Large intestine (tissue), 3 donors: ENCODE measurements around the gene GGA1. TPM values are rescaled to one million over a fixed set of nuclear protein-coding genes. Genes with fewer than 3 reads are reported as not detected.
"Not testable (repeated sequence)": the region's sequence is repeated elsewhere in the genome, so short reads cannot be mapped to it uniquely, and the experiment has no call there.

ENCODE experiments used
- DNase-seq, 2 donors: peaks; one replicate each; pipeline versions ENCODE4 v3.0.0 to v3.0.0-alpha.2; 2013
- H3K27ac ChIP-seq: one replicate; pipeline ENCODE4 v1.5.1; 2013; ENCODE audit warnings: low read length
- H3K27me3 ChIP-seq: 2 replicates; pipeline ENCODE4 v1.6.1; 2013; ENCODE audit warnings: low read length; ENCODE audit not compliant: control insufficient read depth, insufficient read depth
- H3K36me3 ChIP-seq: 2 replicates; pipeline ENCODE4 v1.6.1; 2013; ENCODE audit warnings: low read length; ENCODE audit not compliant: control insufficient read depth, insufficient read depth
- H3K4me1 ChIP-seq: one replicate; pipeline ENCODE4 v1.6.1; 2013; ENCODE audit warnings: low read length; ENCODE audit not compliant: control insufficient read depth, insufficient read depth
- H3K4me3 ChIP-seq: one replicate; pipeline ENCODE4 v1.5.1; 2013; ENCODE audit warnings: low read length
- H3K9me3 ChIP-seq: one replicate; pipeline ENCODE4 v1.6.1; 2013; ENCODE audit warnings: mild to moderate bottlenecking, low read depth, low read length, moderate library complexity; ENCODE audit not compliant: control insufficient read depth
- WGBS: methylation state at CpG from one replicate; pipeline ENCODE4 v1.1.5; 2013; ENCODE audit warnings: low lambda C conversion rate; ENCODE audit not compliant: insufficient coverage; 5-methylcytosine and 5-hydroxymethylcytosine counted together
- polyA plus RNA-seq: library from polyadenylated mRNA; unstranded; fragments of 120-200 nt; gene quantifications from one replicate; pipeline ENCODE4 v1.2.1, GENCODE V29; 2013

GGA1 gene
- polyA plus RNA-seq, 1 donor: 49.7 TPM

GRCh38 chr22:37607935-37608476 is 628 bp upstream of the GGA1 start:
- Histone ChIP-seq H3K36me3 (peaks cover 6% of the 10 kb centered on the region), H3K4me3 (peak overlapping the region; percentile 68), H3K9me3 (no peaks in the 10 kb centered on the region), H3K27ac (peak overlapping the region; percentile 96), H3K27me3 (no peaks in the 10 kb centered on the region), H3K4me1 (peaks cover 8% of the 10 kb centered on the region)
- no peak for DNase-seq
- no CpG with 5 or more reads among the region's 17 CpGs for WGBS

- Histone ChIP-seq H3K36me3 (peaks cover 12% of the 10 kb centered on the region), H3K27me3 (no peaks in the 10 kb centered on the region), H3K4me3 (peak overlapping the region; percentile 68), H3K27ac (peak overlapping the region; percentile 96), H3K4me1 (peaks cover 8% of the 10 kb centered on the region), H3K9me3 (no peaks in the 10 kb centered on the region)
- no CpG with 5 or more reads among the region's 26 CpGs for WGBS
- DNase-seq: peak in 1 of 2 donors; percentile 38
Observed at GRCh38 chr22:37609240-37610152, 862 bp downstream of the GGA1 start.

DNA sequence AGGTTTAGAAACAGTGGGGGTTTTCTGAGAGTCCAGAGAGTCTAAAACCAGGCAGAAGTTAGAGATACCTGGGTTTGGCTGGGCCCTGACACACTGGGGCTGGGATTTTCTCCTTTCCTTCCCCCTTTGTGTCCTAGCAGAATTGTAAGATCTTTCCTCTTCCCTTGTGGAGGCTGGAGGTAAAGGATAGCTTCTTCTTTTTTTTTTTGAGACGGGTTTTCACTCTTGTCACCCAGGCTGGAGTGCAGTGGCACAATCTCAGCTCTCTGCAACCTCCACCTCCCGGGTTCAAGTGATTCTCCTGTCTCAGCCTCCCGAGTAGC is 1.5 kb downstream of the GGA1 start:
- Histone ChIP-seq H3K36me3 (peaks cover 16% of the 10 kb centered on the region), H3K27ac (peak overlapping the region; percentile 96)
- DNase-seq, H3K9me3 ChIP-seq, H3K4me3 ChIP-seq, H3K4me1 ChIP-seq, H3K27me3 ChIP-seq: not testable (repeated sequence)
- WGBS: no CpG with 5 or more reads among the region's 3 CpGs

GRCh38 chr22:37610480-37611129 is 2.0 kb downstream of the GGA1 start:
- Histone ChIP-seq H3K4me3 (no peak overlapping the region), H3K4me1 (peaks cover 8% of the 10 kb centered on the region), H3K36me3 (peaks cover 16% of the 10 kb centered on the region), H3K27me3 (no peaks in the 10 kb centered on the region), H3K27ac (no peak overlapping the region), H3K9me3 (no peaks in the 10 kb centered on the region)
- no CpG with 5 or more reads among the region's 15 CpGs for WGBS
- peak in 1 of 2 donors; percentile 12 for DNase-seq

GRCh38 chr22:37611207-37611606 is 2.6 kb downstream of the GGA1 start:
- Histone ChIP-seq H3K27ac (no peak overlapping the region), H3K36me3 (peaks cover 20% of the 10 kb centered on the region), H3K4me3 (no peak overlapping the region), H3K27me3 (no peaks in the 10 kb centered on the region), H3K4me1 (peaks cover 8% of the 10 kb centered on the region), H3K9me3 (no peaks in the 10 kb centered on the region)
- DNase-seq: peak in 1 of 2 donors; percentile 2
- no CpG with 5 or more reads among the region's 6 CpGs for WGBS

- no peak overlapping the region for H3K4me3 ChIP-seq
- no peak overlapping the region for H3K27ac ChIP-seq
- H3K27me3 ChIP-seq: no peaks in the 10 kb centered on the region
- no peak for DNase-seq
- H3K9me3 ChIP-seq: no peaks in the 10 kb centered on the region
- H3K4me1 ChIP-seq: no peaks in the 10 kb centered on the region
- no CpG with 5 or more reads among the region's 27 CpGs for WGBS
- peaks cover 63% of the 10 kb centered on the region for H3K36me3 ChIP-seq
Observed at GRCh38 chr22:37616201-37617083, 7.8 kb downstream of the GGA1 start.

DNA sequence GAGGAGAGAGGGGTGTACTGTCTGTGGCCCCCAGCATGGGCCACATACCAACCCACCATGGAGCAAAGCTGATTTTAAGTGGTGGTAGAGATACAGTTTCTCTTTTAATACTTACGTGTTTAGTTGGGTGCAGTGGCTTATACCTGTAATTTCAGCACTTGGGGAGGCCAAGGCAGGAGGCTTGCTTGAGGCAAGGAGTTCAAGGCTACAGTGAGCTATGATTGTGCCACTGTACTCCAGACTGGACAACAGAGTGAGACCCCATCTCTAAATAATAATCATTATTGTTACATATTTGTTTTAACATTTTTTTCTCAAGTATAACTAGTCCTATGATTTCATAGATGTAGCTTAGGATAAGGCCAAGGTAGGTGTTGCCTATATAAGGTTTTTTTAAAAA is 8.8 kb downstream of the GGA1 start:
- no peaks in the 10 kb centered on the region for H3K9me3 ChIP-seq
- no peak for DNase-seq
- H3K27ac ChIP-seq: no peak overlapping the region
- peaks cover 65% of the 10 kb centered on the region for H3K36me3 ChIP-seq
- no CpG with 5 or more reads among the region's 1 CpG for WGBS
- H3K27me3 ChIP-seq: no peaks in the 10 kb centered on the region
- H3K4me3 ChIP-seq: no peak overlapping the region
- no peaks in the 10 kb centered on the region for H3K4me1 ChIP-seq

DNA sequence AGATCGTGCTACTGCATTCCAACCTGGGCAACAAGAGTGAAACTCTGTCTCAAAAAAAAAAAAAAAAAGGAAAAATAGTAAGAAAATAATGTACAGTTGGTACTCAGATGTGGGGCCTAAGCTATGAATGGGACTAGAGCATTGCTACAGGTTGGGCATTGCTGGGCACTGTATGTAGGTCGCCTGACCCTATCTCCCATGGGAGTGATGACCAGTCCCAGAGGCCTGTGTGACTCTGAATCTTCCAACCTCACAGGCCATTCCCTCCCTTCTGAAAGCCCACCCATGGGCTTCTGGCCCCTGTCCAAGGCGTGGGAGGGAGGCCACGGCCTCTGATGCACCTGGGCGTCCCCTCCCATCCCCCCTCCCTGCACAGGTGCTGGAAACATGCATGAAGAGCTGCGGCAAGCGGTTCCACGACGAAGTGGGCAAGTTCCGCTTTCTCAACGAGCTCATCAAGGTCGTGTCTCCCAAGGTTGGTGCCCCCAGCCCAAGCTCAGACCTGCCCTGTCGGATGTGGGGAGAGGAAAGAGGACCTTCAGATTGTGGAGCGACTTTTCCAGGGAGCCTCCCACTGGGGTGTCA is 9.5 kb downstream of the GGA1 start:
- H3K27me3 ChIP-seq: no peaks in the 10 kb centered on the region
- H3K4me1 ChIP-seq: no peaks in the 10 kb centered on the region
- no CpG with 5 or more reads among the region's 14 CpGs for WGBS
- no peaks in the 10 kb centered on the region for H3K9me3 ChIP-seq
- no peak overlapping the region for H3K4me3 ChIP-seq
- peaks cover 70% of the 10 kb centered on the region for H3K36me3 ChIP-seq
- no peak for DNase-seq
- no peak overlapping the region for H3K27ac ChIP-seq

- Histone ChIP-seq H3K4me1 (peaks cover 4% of the 10 kb centered on the region), H3K27ac (no peak overlapping the region), H3K36me3 (peaks cover 73% of the 10 kb centered on the region), H3K4me3 (no peak overlapping the region), H3K9me3 (no peaks in the 10 kb centered on the region), H3K27me3 (no peaks in the 10 kb centered on the region)
- no peak for DNase-seq
- no CpG with 5 or more reads among the region's 6 CpGs for WGBS
Observed at GRCh38 chr22:37618674-37619073, 10.0 kb downstream of the GGA1 start.
